Measurements from ENCODE around the gene ZNF358. TPM values are rescaled to one million over a fixed set of nuclear protein-coding genes. Genes with fewer than 3 reads are reported as not detected.

Gene ZNF358
- total RNA-seq, 4 donors from 2014 or later: 50.2 to 72.7 (median 69.1) TPM

DNA sequence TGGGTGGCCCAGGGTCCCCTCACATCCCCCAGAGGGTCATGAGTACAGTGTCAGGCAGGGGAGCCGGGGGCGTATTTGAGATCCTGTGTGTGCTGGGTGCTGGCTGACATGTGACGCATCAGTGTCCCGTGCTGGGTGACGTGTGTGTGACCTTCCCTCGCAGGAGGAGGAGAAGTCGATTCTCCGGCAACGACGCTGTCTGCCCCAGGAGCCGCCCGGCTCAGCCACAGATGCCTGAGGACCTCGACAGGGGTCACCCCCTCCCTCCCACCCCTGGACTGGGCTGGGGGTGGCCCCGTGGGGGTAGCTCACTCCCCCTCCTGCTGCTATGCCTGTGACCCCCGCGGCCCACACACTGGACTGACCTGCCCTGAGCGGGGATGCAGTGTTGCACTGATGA lies 45.4 kb downstream of the ZNF358 start:
- intact Hi-C loops (cut with DNase I; ENCODE audit: low total_unique reads) (no loop called here), in situ Hi-C loops (cut with MboI; ENCODE audit: low pct_ligation_motif_present in 1 of 4, low pct_unique_long_range_greater_than_20kb in 1 of 4, low sequenced_read_pairs in 3 of 4) (loop anchor here in 3 of 4 donors (10.0 to 25.0 kb wide), 4 partner anchors 123 to 251 kb away; partner anchors contain the start of gene TRAPPC5 (in 1 of the 3))
- Histone ChIP-seq H3K4me3 (no peak overlapping the region), H3K4me1 (no peaks in the 10 kb centered on the region), H3K27me3 (no peaks in the 10 kb centered on the region), H3K36me3 (peaks cover 0 to 29% (median 7%) of the 10 kb centered on the region in 4 donors), H3K9me3 (no peaks in the 10 kb centered on the region), H3K27ac (no peak overlapping the region)
- WGBS, 2 donors (ENCODE audit: low coverage in 1 of 2): 96% methylated on average over 16 of the region's 17 CpGs; no CpG with 5 or more reads in 1 of the 2 donors
- no peak for TF ChIP-seq CTCF (IDR thresholded peaks at IDR 0.05)
- TF ChIP-seq POLR2A (IDR thresholded peaks at IDR 0.05): no peak
- TF ChIP-seq POLR2AphosphoS5 (IDR thresholded peaks at IDR 0.05): no peak
- DNase-seq: no peak

GRCh38 chr19:7562646-7563393 lies 46.9 kb downstream of the ZNF358 start:
- in situ Hi-C loops (cut with MboI; ENCODE audit: low pct_ligation_motif_present in 1 of 4, low pct_unique_long_range_greater_than_20kb in 1 of 4, low sequenced_read_pairs in 3 of 4) (loop anchor here in 3 of 4 donors (10.0 to 25.0 kb wide), 4 partner anchors 122 to 249 kb away; partner anchors contain the start of gene TRAPPC5 (in 1 of the 3)), intact Hi-C loops (cut with DNase I; ENCODE audit: low total_unique reads) (no loop called here)
- Histone ChIP-seq H3K27ac (no peak overlapping the region), H3K4me3 (no peak overlapping the region), H3K36me3 (peaks cover 0 to 18% (median 4%) of the 10 kb centered on the region in 4 donors), H3K27me3 (no peaks in the 10 kb centered on the region), H3K4me1 (no peaks in the 10 kb centered on the region), H3K9me3 (no peaks in the 10 kb centered on the region)
- DNase-seq: no peak
- TF ChIP-seq POLR2A (IDR thresholded peaks at IDR 0.05): no peak
- TF ChIP-seq EP300 (IDR thresholded peaks at IDR 0.05; ENCODE audit: low read depth): no peak
- no peak for TF ChIP-seq POLR2AphosphoS5 (IDR thresholded peaks at IDR 0.05)
- no peak for TF ChIP-seq CTCF (IDR thresholded peaks at IDR 0.05)
- 63 to 72% methylated on average over 6 to 16 of the region's 16 CpGs for WGBS, 2 donors (ENCODE audit: low coverage in 1 of 2)

DNA sequence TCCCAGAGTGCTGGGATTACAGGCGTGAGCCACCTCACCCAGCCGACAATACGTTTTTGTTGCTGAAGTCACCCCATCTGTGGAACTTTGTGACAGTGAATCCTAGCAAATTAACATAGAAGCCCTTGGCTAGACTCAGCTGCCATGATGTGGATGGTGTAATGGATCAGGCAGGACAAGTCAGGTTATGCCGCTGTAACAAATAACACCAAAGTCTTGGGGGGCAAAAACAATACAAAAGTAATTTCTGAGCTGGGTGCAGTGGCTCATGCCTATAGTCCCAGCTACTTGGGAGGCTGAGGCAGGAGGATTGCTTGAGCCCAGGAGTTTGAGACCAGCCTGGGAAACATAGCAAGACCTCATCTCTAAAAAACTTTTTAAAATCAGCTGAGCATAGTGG lies 49.0 kb downstream of the ZNF358 start:
- in situ Hi-C loops (cut with MboI; ENCODE audit: low pct_ligation_motif_present in 1 of 4, low pct_unique_long_range_greater_than_20kb in 1 of 4, low sequenced_read_pairs in 3 of 4) (loop anchor here (5.0 to 25.0 kb wide), 5 partner anchors 120 to 247 kb away; partner anchors contain the start of gene TRAPPC5 (in 1 of the 4)), intact Hi-C loops (cut with DNase I; ENCODE audit: low total_unique reads) (no loop called here)
- Histone ChIP-seq H3K27ac (no peak overlapping the region), H3K27me3 (no peaks in the 10 kb centered on the region), H3K4me1 (peaks cover 0 to 3% (median 0%) of the 10 kb centered on the region in 4 donors), H3K4me3 (no peak overlapping the region), H3K36me3 (peaks cover 0 to 9% (median 1%) of the 10 kb centered on the region in 4 donors), H3K9me3 (no peaks in the 10 kb centered on the region)
- WGBS, 2 donors (ENCODE audit: low coverage in 1 of 2): 96% methylated on average over 4 of the region's 4 CpGs; no CpG with 5 or more reads in 1 of the 2 donors
- TF ChIP-seq CTCF (IDR thresholded peaks at IDR 0.05) (no peak), EP300 (IDR thresholded peaks at IDR 0.05; ENCODE audit: low read depth) (no peak), POLR2AphosphoS5 (IDR thresholded peaks at IDR 0.05) (no peak), POLR2A (IDR thresholded peaks at IDR 0.05) (no peak)
- no peak for DNase-seq

- Histone ChIP-seq H3K4me1 (peaks cover 0 to 3% (median 0%) of the 10 kb centered on the region in 4 donors), H3K27ac (no peak overlapping the region), H3K27me3 (no peaks in the 10 kb centered on the region), H3K9me3 (no peaks in the 10 kb centered on the region), H3K36me3 (peaks cover 0 to 6% (median 0%) of the 10 kb centered on the region in 4 donors), H3K4me3 (no peak overlapping the region)
- WGBS, 2 donors (ENCODE audit: low coverage in 1 of 2): 85 to 91% methylated on average over 4 to 5 of the region's 5 CpGs
- no peak for DNase-seq
- TF ChIP-seq EP300 (IDR thresholded peaks at IDR 0.05; ENCODE audit: low read depth) (no peak), POLR2A (IDR thresholded peaks at IDR 0.05) (no peak), POLR2AphosphoS5 (IDR thresholded peaks at IDR 0.05) (no peak), CTCF (IDR thresholded peaks at IDR 0.05) (no peak)
- in situ Hi-C loops (cut with MboI; ENCODE audit: low pct_ligation_motif_present in 1 of 4, low pct_unique_long_range_greater_than_20kb in 1 of 4, low sequenced_read_pairs in 3 of 4): loop anchor here (5.0 to 25.0 kb wide), 5 partner anchors 119 to 247 kb away; partner anchors contain the start of gene TRAPPC5 (in 1 of the 4)
- intact Hi-C loops (cut with DNase I; ENCODE audit: low total_unique reads): no loop called here
Measured at GRCh38 chr19:7565332-7565731, 49.4 kb downstream of the ZNF358 start.

Data from transverse colon (tissue), 4 donors.